ENCODE measurements around the gene FCER1G. TPM values are rescaled to one million over a fixed set of nuclear protein-coding genes. Genes with fewer than 3 reads are reported as not detected.
"Not testable (repeated sequence)": the region's sequence is repeated elsewhere in the genome, so short reads cannot be mapped to it uniquely, and the experiment has no call there.

The FCER1G gene
- total RNA-seq, 2 donors from 2014 or later = 27.0 to 42.0 TPM

DNA sequence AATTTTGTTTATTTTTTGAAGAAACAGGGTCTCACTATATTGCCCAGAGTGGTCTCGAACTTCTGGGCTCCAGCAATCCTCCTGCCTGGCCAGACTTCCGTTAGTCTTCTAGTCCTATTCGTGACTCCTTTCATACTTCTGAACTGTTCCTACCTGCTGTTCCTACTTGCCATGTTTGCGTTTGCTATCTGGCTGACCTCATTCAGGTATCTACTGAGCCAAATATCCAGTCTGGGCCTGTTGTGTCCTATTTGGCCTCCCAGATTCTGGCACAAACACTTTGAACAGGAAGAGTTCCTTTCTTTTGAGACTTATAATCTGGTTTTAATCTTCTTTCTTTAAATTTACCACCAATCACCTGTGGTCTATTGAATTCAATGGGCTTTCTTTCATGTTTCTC is 29.8 kb downstream of the FCER1G start:
- TF ChIP-seq, protein P1, sequence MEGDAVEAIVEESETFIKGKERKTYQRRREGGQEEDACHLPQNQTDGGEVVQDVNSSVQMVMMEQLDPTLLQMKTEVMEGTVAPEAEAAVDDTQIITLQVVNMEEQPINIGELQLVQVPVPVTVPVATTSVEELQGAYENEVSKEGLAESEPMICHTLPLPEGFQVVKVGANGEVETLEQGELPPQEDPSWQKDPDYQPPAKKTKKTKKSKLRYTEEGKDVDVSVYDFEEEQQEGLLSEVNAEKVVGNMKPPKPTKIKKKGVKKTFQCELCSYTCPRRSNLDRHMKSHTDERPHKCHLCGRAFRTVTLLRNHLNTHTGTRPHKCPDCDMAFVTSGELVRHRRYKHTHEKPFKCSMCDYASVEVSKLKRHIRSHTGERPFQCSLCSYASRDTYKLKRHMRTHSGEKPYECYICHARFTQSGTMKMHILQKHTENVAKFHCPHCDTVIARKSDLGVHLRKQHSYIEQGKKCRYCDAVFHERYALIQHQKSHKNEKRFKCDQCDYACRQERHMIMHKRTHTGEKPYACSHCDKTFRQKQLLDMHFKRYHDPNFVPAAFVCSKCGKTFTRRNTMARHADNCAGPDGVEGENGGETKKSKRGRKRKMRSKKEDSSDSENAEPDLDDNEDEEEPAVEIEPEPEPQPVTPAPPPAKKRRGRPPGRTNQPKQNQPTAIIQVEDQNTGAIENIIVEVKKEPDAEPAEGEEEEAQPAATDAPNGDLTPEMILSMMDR (IDR thresholded peaks at IDR 0.05) = peak in 1 of 7 experiments; percentile 8
- no peak for TF ChIP-seq POLR2A (IDR thresholded peaks at IDR 0.05)
- H3K36me3 ChIP-seq (replicated peaks in 1 of 2; ENCODE audit: insufficient read depth in 1 of 2, low read depth in 2 of 2) = no peaks in the 10 kb centered on the region
- no peaks in the 10 kb centered on the region for H3K9me3 ChIP-seq
- peaks cover 11% of the 10 kb centered on the region for H3K4me1 ChIP-seq
- 49 to 50% methylated on average over 4 of the region's 4 CpGs for WGBS, 2 donors
- no peak overlapping the region for H3K4me3 ChIP-seq
- peak; percentile 100 for ATAC-seq
- DNase-seq = peak; percentile 61 to 87 (median 73)
- intact Hi-C loops (cut with DNase I) = no loop called here
- H3K27ac ChIP-seq = peak overlapping the region; percentile 47 to 78 (median 65)
- no peaks in the 10 kb centered on the region for H3K27me3 ChIP-seq

DNA sequence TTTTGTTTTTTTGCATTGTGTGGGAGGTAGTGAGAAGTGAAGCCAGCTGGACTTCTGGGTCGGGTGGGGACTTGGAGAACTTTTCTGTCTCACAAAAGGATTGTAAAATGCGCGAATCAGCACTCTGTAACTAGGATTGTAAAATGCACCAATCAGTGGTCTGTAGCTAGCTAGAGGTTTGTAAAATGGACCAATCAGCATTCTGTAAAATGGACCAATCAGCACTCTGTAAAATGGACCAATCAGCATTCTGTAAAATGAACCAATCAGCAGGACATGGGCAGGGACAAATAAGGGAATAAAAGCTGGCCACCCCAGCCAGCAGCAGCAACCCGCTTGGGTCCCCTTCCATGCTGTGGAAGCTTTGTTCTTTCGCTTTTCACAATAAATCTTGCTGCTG is 35.0 kb downstream of the FCER1G start:
- H3K4me3 ChIP-seq; H3K9me3 ChIP-seq; H3K36me3 ChIP-seq (replicated peaks in 1 of 2; ENCODE audit: insufficient read depth in 1 of 2, low read depth in 2 of 2); H3K27ac ChIP-seq; DNase-seq; intact Hi-C loops (cut with DNase I); H3K27me3 ChIP-seq; H3K4me1 ChIP-seq; ATAC-seq: not testable (repeated sequence)
- 87 to 93% methylated on average over 5 of the region's 5 CpGs for WGBS, 2 donors

DNA sequence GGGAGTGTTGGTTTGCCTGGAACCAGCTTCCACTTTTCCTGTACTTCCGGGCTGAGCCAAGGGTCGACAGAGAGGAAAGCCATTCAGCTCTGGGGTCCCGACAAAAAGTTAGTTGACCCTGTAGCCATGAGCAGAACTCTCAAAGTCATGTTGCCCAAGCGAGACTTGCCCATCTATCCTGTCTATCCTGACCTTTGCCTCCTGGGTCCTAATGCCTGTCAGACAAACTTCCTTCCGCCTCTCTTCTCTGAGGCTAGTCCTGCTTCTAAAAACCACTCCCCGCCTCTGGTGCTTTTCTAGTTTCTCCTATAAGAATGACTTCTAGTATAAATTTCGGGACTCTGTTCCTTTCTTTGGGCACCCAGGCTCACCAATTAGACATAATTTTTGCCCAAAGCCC is 35.7 kb downstream of the FCER1G start:
- Histone ChIP-seq H3K27me3 (no peaks in the 10 kb centered on the region), H3K27ac (no peak overlapping the region), H3K4me3 (no peak overlapping the region), H3K36me3 (replicated peaks in 1 of 2; ENCODE audit: insufficient read depth in 1 of 2, low read depth in 2 of 2) (no peaks in the 10 kb centered on the region), H3K9me3 (no peaks in the 10 kb centered on the region), H3K4me1 (no peaks in the 10 kb centered on the region)
- TF ChIP-seq, protein P1 (IDR thresholded peaks at IDR 0.05) = no peak
- no peak for TF ChIP-seq POLR2A (IDR thresholded peaks at IDR 0.05)
- no peak for DNase-seq
- WGBS, 2 donors = 80 to 83% methylated on average over 7 of the region's 7 CpGs
- intact Hi-C loops (cut with DNase I) = no loop called here
- no peak for ATAC-seq

DNA sequence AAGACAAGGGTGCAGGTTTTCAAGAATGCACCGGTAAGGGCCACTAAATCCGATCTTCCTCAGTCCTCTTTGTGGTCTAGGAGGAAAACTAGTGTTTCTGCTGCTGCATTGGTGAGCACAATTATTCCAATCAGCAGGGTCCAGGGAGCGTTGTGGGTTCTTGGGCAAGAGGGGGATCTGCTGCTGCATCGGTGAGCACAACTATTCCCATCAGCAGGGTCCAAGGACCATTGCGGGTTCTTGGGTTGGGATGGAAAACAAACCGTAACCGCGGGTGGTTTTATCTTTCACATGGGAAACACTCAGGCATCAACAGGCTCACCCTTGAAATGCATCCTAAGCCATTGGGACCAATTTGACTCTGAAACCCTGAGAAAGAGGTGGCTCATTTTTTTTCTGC is 36.5 kb downstream of the FCER1G start:
- no peaks in the 10 kb centered on the region for H3K36me3 ChIP-seq (replicated peaks in 1 of 2; ENCODE audit: insufficient read depth in 1 of 2, low read depth in 2 of 2)
- H3K4me1 ChIP-seq = no peaks in the 10 kb centered on the region
- H3K4me3 ChIP-seq = no peak overlapping the region
- peaks cover 0 to 2% (median 0%) of the 10 kb centered on the region in 3 donors for H3K9me3 ChIP-seq
- no peak for DNase-seq
- no peak for TF ChIP-seq POLR2A (IDR thresholded peaks at IDR 0.05)
- TF ChIP-seq, protein P1 (IDR thresholded peaks at IDR 0.05) = no peak
- WGBS, 2 donors = 88 to 92% methylated on average over 8 of the region's 8 CpGs
- no peaks in the 10 kb centered on the region for H3K27me3 ChIP-seq
- intact Hi-C loops (cut with DNase I) = no loop called here
- H3K27ac ChIP-seq = no peak overlapping the region
- ATAC-seq = no peak

DNA sequence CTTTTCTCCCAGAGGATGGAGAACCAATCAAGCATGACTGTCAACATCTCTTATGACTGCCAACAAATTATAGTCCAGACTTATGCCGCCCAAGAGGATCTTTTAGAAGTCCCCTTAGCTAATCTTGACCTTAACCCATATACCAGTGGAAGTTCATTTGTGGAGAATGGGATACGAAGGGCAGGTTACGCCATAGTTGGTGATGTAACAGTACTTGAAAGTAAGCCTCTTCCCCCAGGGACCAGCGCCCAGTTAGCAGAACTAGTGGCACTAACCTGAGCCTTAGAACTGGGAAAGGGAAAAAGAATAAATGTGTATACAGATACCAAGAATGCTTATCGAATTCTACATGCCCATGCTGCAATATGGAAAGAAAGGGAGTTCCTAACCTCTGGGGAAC is 40.2 kb downstream of the FCER1G start:
- Histone ChIP-seq H3K4me1 (peaks cover 12% of the 10 kb centered on the region), H3K9me3 (peaks cover 0 to 14% (median 0%) of the 10 kb centered on the region in 3 donors)
- H3K4me3 ChIP-seq; H3K27ac ChIP-seq; H3K36me3 ChIP-seq (replicated peaks in 1 of 2; ENCODE audit: insufficient read depth in 1 of 2, low read depth in 2 of 2); ATAC-seq; DNase-seq; intact Hi-C loops (cut with DNase I); H3K27me3 ChIP-seq: not testable (repeated sequence)
- WGBS, 2 donors = 72 to 84% methylated on average over 5 of the region's 5 CpGs

DNA sequence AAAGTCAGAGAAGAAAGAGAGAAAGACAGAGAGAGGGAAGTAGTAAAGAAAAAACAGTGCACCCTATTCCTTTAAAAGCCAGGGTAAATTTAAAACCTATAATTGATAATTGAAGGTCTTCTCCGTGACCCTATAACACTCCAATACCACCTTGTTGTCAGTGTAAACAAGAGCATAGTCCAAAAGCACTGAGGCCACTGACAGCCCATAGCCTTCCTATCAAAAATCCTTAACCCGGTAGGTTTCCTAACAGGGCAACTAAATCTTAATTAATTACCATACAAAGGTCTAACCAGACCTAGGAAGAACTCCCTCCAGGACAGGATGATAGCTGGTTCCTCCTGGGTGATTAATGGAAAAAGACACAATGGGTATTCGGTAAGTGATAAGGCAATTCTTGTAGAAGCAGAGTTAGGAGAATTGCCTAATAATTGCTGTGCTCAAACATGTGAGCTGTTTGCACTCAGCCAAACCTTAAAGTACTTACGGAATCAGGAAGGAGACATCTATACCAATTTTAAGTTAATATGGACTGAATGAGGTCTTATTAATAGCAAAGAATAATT is 40.9 kb downstream of the FCER1G start:
- H3K36me3 ChIP-seq (replicated peaks in 1 of 2; ENCODE audit: insufficient read depth in 1 of 2, low read depth in 2 of 2) = not testable (repeated sequence)

DNA sequence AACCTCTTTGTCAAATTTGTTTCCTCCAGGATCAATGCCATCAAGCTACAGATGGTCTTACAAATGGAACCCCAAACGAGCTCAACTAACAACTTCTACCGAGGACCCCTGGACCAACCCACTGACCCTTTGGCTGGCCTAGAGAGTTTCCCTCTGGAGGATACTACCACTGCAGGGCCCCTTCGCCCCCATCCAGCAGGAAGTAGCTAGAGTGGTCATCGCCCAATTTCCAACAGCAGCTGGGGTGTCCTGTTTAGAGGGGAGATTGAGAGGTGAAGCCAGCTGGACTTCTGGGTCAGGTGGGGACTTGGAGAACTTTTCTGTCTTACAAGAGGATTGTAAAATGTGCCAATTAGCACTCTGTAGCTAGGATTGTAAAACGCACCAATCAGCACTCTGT is 42.0 kb downstream of the FCER1G start:
- ATAC-seq; intact Hi-C loops (cut with DNase I): not testable (repeated sequence)
- 87 to 89% methylated on average over 5 of the region's 5 CpGs for WGBS, 2 donors

More for the DNA sequence above, 40.9 kb downstream of the FCER1G start:
- H3K4me3 ChIP-seq; intact Hi-C loops (cut with DNase I); H3K27me3 ChIP-seq; H3K27ac ChIP-seq; ATAC-seq; DNase-seq: not testable (repeated sequence)
- Histone ChIP-seq H3K4me1 (peaks cover 12% of the 10 kb centered on the region), H3K9me3 (peaks cover 0 to 14% (median 0%) of the 10 kb centered on the region in 3 donors)
- WGBS, 2 donors = 77 to 82% methylated on average over 4 of the region's 4 CpGs

More for the DNA sequence above, 42.0 kb downstream of the FCER1G start:
- peaks cover 0 to 14% (median 0%) of the 10 kb centered on the region in 3 donors for H3K9me3 ChIP-seq
- not testable (repeated sequence) for H3K27ac ChIP-seq; DNase-seq; H3K4me3 ChIP-seq; H3K36me3 ChIP-seq (replicated peaks in 1 of 2; ENCODE audit: insufficient read depth in 1 of 2, low read depth in 2 of 2); H3K27me3 ChIP-seq
- peaks cover 12% of the 10 kb centered on the region for H3K4me1 ChIP-seq

Data from body of pancreas (tissue), 4 donors.